Stimulated activated CD4-positive, alpha-beta T cell treated with anti-CD3 and anti-CD28 coated beads, Interleukin-1b, Interleukin-23, amount 100 ng/mL, for 4 hours (primary cell): ENCODE data around the gene ALDOB.

Experiments
- DNase-seq, 2 donors: peaks; one replicate each; pipeline ENCODE4 v3.0.0-alpha.2; 2020; ENCODE audit warnings: low read depth in 2 of 2

ALDOB gene

DNA sequence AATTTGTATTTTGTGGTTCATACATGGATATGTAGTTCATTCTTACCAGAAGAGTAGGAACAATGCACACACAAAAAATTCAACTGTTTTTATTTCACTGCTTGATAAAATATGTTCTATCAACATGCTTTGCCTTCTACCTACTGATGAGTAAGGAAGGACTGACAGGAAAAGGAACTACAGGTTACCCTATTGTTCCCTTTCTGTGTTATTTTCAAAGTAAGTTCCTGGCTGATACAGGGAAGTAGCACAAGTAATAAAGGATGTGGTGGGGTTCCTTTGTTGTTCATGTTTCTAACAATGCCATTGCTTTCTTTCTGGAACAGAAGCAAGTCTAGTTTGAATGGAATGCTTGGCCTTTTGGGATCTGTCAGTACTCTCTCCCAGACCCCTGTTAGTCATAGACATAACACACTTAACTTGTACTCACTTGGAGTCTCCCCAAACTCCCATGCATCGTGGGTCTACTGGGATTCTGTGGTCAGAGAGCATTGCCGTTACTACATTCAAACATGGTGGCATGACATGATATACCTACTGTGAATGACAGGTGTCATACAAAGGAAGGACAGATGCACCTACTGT is 20.2 kb upstream of the ALDOB start:
- no peak for DNase-seq

DNA sequence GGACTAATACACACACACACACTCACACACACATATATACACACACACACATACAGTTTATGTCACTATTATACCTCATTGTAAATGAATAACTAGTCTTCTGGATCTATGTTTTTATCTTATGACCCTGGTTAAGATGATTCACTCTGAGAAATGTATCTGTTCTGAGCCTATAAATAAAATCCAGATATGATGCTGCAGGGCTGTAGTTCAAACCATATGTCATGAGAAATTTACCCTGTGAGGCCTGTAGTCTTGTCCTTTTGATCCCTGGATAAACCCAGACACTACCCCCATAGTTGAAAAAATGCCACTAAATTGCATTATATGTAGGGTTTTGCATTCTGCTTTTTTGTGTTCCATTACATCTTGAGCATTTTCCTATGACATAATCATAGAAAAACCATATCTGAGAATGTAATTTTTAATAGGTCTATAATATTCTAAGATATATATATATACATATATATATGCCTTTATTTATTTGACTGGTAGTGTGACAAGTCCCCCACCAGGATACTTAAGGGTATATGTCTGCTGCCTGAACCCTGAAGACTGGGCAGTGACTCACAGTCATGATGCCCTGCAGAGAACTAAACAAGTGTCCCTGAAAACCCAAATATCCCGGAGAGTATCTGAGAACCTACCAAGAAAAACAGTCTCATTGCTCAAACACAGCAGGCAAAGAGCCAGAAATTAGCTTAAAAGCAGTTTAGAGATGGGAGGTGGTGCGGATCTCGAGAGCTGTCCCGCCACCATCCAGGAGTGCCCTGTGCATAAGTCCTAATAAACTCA is 18.4 kb upstream of the ALDOB start:
- DNase-seq, result no peak

DNA sequence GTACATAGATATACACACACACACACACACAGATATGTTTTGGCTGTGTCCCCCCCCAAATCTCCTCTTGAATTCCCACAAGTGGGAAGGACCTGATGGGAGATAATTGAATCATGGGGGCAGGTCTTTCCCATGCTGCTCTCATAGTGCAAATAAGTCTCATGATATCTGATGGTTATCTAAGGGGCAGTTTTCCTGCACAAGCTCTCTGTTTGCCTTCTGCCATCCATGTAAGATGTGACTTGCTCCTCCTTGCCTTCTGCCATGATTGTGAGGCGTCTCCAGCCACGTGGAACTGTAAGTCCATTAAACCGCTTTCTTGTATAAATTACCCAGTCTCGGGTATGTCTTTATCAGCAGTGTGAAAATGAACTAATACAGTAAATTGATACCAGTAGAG is 15.9 kb upstream of the ALDOB start:
- no peak for DNase-seq

DNA sequence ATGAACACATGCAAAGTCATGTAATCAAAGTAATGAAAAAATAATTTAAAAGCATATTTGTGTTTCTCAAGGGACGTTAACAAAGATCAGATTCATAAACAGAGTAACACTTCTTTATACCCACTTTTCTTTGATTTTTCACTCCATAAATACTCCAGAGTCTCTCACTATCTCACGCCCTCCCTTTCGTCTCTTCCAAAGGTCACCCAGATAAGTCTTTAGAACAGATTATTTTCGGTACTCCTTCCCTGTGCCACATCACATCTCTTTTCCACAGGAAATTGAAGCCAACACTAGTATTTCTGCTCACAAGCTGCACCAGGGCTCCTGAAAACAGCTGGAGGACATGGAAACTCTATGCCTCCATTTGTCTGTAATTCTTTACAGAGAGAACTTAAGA is 15.4 kb upstream of the ALDOB start:
- DNase-seq, result no peak

DNA sequence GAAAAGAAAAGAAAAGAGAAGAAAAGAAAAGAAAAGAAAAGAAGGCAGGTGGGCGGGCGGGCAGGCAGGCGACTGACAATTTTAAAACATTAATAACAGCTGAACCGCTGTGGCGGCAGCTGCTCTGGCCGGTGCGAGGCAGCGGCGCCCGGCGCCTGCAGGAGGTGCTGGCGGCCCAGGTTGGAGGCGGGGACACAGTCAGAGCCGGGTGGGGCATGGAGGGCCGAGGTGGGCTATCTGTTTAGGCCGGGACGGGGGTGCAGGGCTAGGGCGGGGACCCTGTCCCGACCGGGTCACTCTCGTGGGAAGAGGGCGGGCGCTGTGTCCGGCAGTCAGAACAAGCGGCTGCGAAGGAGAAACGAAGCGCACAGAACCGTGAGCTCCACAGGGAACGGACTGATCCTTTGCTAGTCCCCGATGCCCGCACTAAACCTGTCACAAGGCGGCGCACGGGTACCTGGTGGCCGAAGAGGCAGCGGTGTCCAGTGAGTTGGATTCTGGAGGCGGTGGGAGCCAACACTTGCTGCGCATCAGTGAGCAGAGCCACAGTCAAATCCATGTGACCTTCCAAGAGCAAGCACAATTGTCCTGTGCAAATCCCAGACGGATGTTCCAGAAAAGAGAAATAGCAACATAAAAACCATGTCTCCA is 13.6 kb upstream of the ALDOB start:
- peak in 1 of 2 donors; percentile 33 for DNase-seq

DNA sequence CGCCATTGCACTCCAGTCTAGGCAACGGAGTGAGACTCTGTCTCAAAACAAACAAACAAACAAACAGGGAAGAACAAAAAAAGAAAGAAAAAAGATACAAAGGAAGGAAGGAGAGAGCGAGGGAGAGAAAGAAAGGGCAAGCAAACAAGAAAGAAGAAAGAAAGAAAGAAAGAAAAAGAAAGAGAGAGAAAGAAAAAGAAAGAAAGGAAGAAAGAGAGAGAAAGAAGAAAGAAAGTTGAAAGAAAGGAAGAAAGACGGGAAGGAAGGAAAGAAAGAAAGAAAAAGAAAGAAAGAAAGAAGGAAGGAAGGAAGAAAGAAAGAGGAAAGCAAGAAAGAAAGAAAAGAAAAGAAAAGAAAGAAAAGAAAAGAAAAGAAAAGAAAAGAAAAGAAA is 13.1 kb upstream of the ALDOB start:
- no peak for DNase-seq

DNA sequence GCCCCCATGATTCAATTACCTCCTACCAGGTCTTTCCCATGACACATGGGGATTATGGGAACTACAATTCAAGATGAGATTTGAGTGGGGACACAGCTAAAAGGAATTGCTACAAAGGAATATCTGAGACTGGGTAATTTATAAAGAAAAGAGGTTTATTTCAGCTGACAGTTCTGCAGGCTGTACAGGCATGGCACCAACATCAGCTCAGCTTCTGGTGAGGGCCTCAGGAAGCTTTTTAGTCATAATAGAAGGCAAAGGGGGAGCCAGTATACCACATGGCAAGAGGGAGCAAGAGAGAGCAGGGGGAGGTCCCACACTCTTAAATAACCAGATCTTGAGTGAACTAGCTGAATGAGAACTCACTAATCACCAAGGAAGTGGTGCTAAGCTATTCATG is 11.2 kb upstream of the ALDOB start:
- DNase-seq, result no peak

DNA sequence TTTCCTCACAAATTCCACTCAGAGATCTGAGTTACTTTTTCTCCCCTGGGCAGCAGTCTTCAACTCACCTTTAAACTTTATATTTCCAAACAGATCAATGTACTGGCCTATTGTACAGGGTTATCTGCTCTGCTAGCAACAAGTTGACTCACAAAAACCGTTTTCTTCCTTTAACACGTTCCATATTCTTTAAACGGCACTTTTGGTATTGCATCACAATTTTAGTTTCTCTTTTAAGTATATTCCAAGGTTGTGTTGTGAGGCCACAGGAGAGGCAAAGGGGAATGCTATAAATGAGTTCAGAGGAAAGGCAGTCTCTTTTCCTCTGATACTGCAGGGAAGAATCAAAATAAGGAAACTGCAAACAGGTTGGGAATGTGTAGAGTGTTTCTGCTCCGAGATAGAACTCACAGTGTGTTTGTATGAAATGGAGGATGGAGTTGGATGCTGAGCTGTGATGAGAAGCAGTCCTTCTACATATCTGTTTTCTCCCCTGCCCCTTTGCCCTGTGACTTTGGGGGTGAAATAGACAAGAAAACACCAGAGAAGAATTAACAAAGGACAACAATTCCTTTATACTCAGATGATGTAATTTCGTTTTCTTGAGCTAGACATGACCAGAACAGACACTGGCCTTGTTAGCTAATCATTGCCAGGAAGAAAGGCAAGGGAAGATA is 9.9 kb upstream of the ALDOB start:
- no peak for DNase-seq

DNA sequence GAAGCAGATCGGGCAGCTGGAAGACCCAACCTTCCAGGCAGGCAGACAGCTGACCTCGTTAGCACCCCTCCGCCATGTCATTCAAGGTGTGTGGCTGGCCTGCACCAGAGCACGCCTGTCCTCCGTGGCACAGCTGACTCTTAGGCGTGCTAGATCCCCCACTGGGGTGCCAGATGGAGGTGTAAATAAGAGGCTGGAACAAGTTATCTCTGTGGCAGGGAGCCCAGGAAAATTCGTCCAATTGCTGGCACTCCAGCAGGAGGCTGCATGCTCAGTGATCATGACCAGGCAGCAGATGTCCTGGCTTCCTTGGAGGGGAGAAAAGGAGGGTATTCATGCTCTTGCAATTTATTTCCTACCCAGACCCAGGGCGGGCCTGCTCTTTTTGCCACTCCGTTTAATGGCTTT is 7.8 kb upstream of the ALDOB start:
- no peak for DNase-seq

DNA sequence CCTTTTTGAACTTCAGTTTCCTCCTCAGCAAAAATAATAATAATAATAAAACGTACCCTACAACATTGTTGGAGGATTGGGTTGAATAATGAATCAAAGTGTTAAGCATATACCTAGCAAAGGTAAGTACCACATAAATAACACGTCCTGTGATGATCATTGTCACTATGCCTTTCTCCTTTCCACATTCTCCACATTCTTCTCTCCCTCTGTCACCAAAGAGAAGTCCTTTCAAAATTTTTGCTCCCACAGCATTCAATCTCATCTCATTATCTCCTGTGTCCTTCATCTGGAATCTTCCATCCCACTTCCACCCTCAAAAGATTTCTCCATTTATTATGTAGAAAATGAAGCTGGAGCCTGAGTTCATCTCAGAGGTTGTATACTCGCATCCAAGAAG is 7.2 kb upstream of the ALDOB start:
- DNase-seq, result no peak

DNA sequence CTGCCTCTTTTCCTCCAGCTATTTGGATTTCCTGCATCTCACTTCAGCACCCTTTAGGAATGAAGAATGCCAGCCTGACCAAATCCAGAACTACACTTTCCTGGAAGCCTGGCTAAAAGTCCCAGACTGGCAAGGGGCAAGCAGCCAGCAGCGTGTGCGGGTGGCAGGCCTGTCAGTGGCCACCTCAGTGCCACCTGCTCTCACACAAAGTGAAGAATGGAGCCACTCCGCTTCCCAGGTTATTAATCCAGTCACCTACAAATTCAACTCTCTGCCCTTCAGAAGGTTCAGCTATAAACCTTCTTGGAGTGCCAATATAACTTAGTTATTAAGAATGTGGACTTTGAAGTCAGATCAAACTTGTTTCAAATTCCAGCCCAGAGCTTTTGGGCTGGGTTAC is 6.7 kb upstream of the ALDOB start:
- DNase-seq, result no peak

DNA sequence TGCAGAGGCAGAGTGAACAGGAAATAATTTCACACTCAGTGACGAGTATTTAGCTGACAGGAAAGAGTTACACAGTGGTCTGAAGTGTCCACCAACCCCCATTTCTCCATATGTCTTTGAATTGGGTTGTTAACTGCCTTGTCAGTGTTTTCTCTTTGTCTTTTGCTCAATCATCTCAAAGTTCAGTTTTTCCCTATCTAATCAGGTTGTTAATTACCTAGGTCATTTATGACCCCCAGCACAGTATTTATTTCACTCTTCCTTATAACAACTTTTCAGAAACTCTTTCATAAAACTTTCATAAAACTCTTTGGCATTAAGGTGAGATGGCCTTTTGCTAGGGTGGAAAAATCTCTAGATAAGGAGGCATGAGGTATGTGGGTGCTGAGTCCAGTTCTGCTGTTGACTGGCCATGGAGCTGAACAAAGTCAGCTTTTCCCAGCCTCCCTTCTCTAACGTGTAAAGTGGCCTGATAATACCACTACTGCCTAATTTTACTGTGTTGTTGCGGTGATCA is 5.2 kb upstream of the ALDOB start:
- DNase-seq, result no peak

DNA sequence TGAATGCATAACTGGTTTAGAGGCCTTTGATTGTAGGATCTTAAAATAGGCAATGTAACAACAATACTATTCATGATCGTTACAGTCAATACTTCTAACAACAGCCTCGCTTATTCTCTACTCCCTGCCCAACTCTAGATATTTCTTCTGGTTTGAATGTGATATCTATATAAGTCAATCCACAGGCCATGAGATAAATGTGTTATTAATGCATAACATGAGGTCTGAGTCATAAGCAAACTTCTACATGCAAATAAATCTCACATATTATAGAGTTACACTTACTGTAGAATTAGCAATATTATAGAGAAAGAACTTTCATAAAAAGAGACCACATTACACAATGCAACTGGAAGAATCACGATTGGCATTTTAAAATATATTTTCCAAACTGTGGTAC is 2.9 kb upstream of the ALDOB start:
- DNase-seq, result no peak

DNA sequence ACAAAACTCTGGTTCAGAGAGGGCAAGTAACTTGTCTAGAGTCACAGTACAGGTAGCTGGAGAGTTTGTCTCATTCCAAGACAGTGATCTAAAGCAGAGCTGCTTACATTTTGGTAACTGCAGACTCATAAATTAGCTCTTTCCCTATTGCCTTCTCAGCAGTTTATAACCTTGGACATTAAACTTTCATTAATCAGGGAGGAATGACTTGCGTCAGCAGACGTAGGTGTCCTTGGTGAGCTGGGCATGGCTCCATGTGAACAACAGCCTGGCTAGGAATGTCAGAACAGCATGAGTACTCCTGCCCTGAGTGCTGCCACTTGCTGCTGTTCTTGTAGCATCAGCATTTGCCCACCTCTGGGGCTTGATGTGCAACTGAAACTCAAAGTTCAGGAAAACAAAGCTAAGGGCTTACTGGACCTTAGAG is 2.2 kb upstream of the ALDOB start:
- no peak for DNase-seq

DNA sequence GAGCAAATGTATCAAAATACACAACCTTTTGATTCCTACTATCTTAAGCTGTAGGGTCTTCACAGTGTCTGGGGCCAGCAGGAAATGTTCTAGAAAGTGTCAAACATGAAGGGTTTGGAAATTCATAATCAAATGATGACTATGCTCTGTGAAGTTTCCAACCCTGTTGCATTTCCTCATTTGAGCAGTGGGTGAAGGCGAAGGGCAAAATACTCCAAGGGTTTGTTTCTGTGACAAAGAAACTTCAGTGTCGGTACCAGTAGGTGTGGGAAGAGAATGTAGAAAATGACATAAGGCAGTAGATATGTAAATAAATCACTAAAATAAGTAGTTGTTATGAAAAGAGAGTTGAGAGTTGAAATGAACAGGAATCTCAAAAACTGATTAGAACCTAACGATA is 576 bp downstream of the ALDOB start:
- no peak for DNase-seq

DNA sequence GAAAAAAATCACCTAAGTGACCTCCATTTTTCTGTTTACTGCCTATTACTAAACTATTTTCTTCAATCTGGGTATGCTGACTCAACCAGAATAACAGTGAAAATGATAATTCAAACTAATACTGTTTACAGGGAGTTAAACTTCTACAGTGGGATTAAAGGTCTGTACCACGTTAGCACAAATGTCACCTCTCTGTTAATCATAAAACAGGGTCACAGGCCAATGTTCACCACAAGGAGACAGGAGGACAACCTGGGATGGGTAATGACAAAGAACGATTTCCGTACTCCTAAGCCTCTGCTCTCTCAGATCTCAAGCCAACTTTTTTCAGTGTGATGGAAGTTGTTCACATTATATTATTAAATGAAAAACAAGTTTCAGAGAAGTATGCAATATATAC is 2.3 kb downstream of the ALDOB start:
- no peak for DNase-seq

DNA sequence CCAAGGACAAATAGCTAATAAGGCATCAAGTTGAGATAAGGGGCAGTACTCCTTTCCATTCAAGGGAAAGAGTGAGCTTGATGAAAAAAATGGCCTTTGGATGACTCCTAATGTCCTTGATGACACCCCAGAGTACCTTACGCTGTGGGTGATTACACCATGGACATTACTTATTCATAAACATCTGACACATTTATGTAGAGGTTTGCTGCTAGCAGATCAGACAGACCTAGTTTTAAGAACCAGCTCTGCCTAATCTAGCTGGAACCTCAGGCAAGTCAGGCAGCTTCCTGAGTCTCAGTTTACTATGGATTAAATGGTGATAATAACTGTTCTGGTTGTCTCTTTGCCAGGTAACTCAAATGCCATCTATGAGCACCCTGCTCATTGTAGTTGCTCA is 2.8 kb downstream of the ALDOB start:
- DNase-seq, result no peak

DNA sequence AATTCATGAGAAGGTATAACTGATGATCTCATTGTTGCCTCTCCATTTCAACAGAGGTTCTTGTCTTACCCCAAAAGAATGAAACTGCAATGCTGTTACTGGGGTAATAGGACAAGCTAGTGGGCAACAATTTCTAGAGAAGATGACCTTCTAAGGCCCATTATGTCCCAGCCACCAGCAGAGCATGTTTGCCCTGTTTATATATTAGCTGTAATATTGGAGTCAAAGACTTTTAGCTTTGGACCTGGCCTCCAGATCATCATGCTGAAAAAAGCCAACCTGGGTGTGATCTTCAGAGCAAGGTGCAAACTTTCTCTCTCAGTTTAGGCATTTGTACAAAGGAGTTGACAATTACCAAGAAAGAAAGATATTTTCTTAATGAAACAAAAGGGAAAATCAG is 3.4 kb downstream of the ALDOB start:
- no peak for DNase-seq

DNA sequence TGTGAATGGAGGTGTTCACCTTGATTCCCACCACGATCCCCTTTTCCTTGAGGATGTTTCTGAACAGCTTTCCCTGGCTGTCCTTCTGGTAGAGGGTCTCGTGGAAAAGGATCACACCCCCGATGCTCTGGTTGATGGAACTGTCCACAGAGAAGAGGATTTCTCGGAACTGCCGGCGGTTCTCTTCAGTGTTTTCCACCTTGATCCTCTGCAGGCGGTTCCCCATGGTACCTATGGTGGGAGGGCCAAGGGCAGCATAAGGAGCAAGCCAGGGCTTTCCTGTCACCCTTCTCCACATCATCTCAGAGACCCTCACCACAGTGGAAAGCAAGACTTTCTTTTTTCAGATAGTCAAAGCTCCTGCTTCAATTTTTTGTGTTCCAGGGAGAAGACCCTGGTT is 5.8 kb downstream of the ALDOB start:
- no peak for DNase-seq

DNA sequence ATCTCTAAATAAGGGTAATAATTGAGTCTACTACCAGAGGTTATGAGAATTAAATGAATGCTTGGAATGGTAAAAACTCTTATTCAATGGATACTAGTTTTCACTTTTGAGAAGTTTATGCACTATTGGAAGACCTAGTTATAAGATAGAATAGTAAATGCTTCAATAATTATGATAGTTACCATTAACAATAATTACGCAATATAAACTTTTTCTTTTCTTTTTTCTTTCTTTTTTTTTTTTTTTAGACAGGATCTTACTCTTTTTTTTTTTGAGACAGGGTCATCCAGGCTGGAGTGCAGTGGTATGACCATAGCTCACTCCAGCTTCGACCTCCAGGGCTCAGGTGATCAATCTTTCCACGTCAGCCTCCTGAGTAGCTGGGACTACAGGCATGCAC is 6.7 kb downstream of the ALDOB start:
- no peak for DNase-seq

DNA sequence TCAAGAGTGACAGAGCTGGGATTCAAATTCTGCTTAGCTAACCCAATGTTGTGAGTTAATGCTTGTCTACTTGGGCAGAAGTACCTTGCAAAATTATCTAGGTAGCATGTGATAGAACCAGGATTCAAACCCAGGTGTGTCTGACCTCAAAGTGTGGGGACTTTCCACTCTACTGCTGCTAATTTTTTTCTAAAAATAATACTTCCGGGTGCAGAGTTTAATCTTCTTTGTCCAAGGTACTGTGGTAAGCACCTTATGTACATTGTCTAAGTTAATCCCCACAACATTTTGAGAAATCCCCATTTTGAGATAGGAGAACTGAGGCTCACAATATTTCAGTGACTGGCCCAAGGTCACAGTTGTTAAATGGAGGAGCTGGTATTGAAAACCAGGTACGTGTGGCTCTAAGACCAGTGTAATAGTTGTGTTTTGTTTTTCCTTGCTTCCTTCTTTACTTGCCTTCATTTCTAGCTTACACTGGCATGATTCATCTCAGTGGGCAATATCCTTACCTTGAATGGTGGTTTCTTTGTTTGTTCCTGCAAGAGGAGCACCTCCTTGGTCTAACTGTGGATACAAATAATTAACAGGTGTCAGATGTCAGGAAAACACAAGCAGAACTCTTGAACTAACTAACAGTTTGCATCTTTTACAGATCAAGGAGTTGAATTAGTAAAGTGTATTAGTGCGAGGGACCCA is 7.5 kb downstream of the ALDOB start:
- DNase-seq, result no peak

DNA sequence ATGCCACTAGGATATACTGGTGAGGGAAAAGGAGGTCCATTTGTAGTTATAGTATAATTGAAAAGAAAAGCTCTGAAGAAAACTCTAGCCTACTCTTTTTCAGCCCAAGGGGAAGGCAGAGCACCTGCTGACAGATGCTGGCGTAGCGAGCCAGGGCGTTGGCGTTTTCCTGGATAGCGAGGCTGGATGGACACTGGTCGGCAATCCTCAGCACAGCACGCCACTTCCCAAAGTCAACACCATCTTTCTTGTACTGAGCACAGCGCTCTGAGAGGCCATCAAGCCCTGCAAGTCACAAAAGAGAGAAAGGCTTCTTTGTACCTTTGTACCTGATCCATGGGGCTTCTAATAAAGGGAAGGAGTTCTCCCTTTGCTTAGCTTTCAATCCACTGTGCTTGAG is 8.2 kb downstream of the ALDOB start:
- DNase-seq, result no peak
